ENCODE results near the gene PPP1R12B.

DNA sequence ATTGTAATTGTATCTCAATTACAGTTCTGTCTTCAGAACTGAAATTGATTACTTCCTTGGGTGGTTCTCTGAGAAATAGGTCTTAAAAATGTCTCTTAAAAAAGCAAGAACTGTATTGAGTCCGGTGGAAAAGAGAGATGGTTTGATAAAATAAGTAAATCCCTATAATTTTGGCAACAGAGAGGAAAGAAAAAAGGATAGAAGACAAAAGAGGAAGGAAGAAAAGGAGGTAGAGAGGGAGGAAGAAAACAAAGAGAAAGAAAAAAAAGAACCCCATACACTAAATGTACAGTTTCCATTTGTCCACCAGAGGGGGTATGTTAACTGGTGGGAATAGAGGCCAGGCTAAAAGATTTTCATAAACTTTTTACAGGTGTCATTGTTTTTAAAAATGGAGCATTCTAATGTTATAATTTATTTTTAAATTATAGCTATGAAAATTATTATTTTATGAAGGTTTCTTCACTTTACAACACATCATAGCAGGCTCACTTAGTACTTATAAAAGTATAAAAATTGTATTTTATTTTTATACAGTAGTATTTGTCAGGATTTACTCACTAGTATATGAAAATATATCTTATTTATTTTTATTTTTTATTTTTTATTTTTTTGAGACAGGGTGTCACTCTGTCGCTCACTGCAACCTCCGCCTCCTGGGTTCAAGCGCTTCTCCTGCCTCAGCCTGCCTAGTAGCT, 4.7 kb upstream of the PPP1R12B start:
- TF ChIP-seq, protein P1, sequence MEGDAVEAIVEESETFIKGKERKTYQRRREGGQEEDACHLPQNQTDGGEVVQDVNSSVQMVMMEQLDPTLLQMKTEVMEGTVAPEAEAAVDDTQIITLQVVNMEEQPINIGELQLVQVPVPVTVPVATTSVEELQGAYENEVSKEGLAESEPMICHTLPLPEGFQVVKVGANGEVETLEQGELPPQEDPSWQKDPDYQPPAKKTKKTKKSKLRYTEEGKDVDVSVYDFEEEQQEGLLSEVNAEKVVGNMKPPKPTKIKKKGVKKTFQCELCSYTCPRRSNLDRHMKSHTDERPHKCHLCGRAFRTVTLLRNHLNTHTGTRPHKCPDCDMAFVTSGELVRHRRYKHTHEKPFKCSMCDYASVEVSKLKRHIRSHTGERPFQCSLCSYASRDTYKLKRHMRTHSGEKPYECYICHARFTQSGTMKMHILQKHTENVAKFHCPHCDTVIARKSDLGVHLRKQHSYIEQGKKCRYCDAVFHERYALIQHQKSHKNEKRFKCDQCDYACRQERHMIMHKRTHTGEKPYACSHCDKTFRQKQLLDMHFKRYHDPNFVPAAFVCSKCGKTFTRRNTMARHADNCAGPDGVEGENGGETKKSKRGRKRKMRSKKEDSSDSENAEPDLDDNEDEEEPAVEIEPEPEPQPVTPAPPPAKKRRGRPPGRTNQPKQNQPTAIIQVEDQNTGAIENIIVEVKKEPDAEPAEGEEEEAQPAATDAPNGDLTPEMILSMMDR (IDR thresholded peaks at IDR 0.05): peak; percentile 82
- TF ChIP-seq EZH2 (IDR thresholded peaks at IDR 0.05): no peak

Measured in neural progenitor cell (in vitro differentiated cells).